Activated CD8-positive, alpha-beta T cell treated with anti-CD3 and anti-CD28 coated beads, Interleukin-2, amount 10 ng/mL, durations not matched to agents 7 days and 5 days (primary cell): ENCODE data around the gene VPS37C. TPM values are rescaled to one million over a fixed set of nuclear protein-coding genes. Genes with fewer than 3 reads are reported as not detected.
A peak's percentile ranks its signal among the peaks of the same experiment; 100 is the strongest.
"Not testable (repeated sequence)": the region's sequence is repeated elsewhere in the genome, so short reads cannot be mapped to it uniquely, and the experiment has no call there.

Source experiments
- ATAC-seq: fragments of 150-1000 bp; cut with Tn5 transposase; one replicate; pipeline ENCODE4 v1.10.0; 2021; ENCODE audit warnings: moderate library complexity
- CTCF ChIA-PET: fragments of 350-600 bp; sonication (Branson Sonifier 250); formaldehyde crosslinking; loops from one replicate; lab custom pipeline; 2021; ENCODE audit warnings: antibody characterized with exemption; lab: Charles Lee
- POLR2A ChIA-PET: fragments of 350-600 bp; sonication (Branson Sonifier 250); formaldehyde crosslinking; loops from one replicate; lab custom pipeline; 2021; ENCODE audit warnings: antibody characterized with exemption; lab: Charles Lee
- DNase-seq: peaks from one replicate; pipeline ENCODE4 v3.0.0-alpha.2; 2020
- H3K27ac Mint-ChIP-seq: one replicate; pipeline ENCODE4 v1.8.0; 2021; ENCODE audit warnings: mild to moderate bottlenecking, mixed read lengths
- H3K27me3 Mint-ChIP-seq: one replicate; pipeline ENCODE4 v1.8.0; 2021; ENCODE audit warnings: low read depth, mixed read lengths
- H3K36me3 Mint-ChIP-seq: one replicate; pipeline ENCODE4 v1.8.0; 2021; ENCODE audit warnings: low read depth, mixed read lengths
- H3K4me1 Mint-ChIP-seq: one replicate; pipeline ENCODE4 v1.8.0; 2021; ENCODE audit warnings: low read depth, mixed read lengths
- H3K4me3 Mint-ChIP-seq: one replicate; pipeline ENCODE4 v1.8.0; 2021; ENCODE audit warnings: mild to moderate bottlenecking, mixed read lengths
- H3K9me3 Mint-ChIP-seq: one replicate; pipeline ENCODE4 v1.8.0; 2022; ENCODE audit warnings: mixed read lengths; ENCODE audit not compliant: insufficient read depth
- total RNA-seq, 2 experiments: library from RNA; stranded (reverse); gene quantifications; one replicate each; pipeline ENCODE4 v1.2.3, GENCODE V29; 2021

The VPS37C gene
- total RNA-seq, 2 experiments from 2014 or later: 3.4 to 3.8 TPM

DNA sequence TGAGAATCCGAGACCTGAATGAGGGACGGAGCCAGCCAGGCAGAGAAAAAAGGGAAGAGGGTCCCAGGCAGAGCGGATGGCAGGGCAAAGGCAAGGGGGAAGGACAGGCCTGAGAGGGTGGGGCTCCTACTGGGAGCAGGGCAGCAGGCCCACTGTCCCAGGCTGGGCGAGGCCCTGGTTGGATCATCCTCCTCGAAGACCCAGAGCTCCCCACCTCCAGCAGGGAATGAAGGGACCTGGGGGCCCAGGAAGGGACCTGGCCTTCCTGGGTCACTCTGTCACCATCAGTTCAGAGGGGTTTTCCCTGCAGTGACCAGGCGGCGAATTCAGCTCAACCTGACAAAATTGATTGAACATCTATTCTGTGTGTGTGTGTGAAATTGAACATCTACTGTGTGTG is 54.9 kb downstream of the VPS37C start:
- Mint-ChIP-seq H3K36me3 (peaks cover 77% of the 10 kb centered on the region), H3K9me3 (no peaks in the 10 kb centered on the region), H3K4me1 (peaks cover 74% of the 10 kb centered on the region), H3K27ac (peak overlapping the region; percentile 76), H3K4me3 (peak overlapping the region; percentile 71), H3K27me3 (no peaks in the 10 kb centered on the region)
- ATAC-seq: no peak
- POLR2A ChIA-PET: no interaction called here
- CTCF ChIA-PET: no interaction called here
- DNase-seq: no peak

DNA sequence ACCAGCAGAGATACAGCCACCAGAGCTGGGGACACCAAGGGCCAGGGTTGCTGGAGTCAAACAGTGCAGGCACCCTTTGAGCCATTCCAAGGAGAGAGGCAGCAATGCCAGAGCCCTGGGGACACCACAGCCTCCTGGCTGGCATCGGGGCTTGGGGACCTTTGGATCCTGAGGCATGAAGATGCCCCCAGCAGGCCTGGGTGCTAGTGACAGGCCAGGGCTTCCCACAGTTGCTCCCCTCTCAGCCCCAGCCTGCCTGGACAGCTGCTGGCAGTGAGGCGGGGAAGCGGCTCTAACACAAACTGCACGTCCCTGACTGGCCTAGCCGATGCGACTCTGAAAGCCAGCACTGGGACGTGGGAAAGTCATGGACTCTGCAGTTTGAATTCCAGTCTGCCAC is 56.3 kb downstream of the VPS37C start:
- CTCF ChIA-PET: interaction anchor here (0.9 to 1.1 kb wide), 2 partner anchors 134 to 189 kb away, joined by 3 read pairs; partner anchors contain the start of gene CD6
- H3K4me1 Mint-ChIP-seq: peaks cover 61% of the 10 kb centered on the region
- DNase-seq: no peak
- no peaks in the 10 kb centered on the region for H3K27me3 Mint-ChIP-seq
- no peaks in the 10 kb centered on the region for H3K9me3 Mint-ChIP-seq
- POLR2A ChIA-PET: interaction anchor here (0.9 kb wide), 1 partner anchor 23 kb away, joined by 3 read pairs; no protein-coding TSS in a partner anchor
- ATAC-seq: no peak
- H3K27ac Mint-ChIP-seq: peak overlapping the region; percentile 48
- peaks cover 63% of the 10 kb centered on the region for H3K36me3 Mint-ChIP-seq
- H3K4me3 Mint-ChIP-seq: no peak overlapping the region

DNA sequence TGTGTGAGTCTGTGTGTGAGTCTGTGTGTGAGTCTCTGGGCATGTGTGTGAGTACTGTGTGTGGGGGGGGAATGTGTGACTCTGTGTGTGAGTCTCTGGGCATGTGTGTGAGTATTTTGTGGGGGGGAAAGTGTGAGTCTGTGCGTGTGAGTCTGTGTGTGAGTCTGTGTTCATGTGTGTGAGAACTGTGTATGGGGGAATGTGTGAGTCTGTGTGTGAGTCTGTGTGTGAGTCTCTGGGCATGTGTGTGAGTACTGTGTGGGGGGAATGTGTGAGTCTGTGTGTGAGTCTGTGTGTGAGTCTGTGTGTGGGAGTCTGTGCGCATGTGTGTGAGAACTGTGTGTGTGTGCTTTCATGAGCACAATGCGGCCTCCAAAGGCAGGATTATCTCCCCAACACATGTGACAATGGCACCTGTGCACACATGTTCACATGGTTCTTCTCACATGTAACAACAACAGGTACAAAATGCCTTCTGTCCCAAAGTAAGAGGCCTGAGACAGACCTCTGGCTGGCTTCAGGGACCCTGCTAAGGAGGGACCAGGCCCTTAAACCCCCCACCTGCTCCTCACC is 57.3 kb downstream of the VPS37C start:
- Mint-ChIP-seq H3K36me3 (peaks cover 53% of the 10 kb centered on the region), H3K9me3 (no peaks in the 10 kb centered on the region), H3K27ac (no peak overlapping the region), H3K4me1 (peaks cover 51% of the 10 kb centered on the region), H3K27me3 (no peaks in the 10 kb centered on the region), H3K4me3 (no peak overlapping the region)
- ChIA-PET CTCF (interaction anchor here (1.0 to 2.0 kb wide), 2 partner anchors 12 to 20 kb away, joined by 3 to 8 read pairs; no protein-coding TSS in a partner anchor), POLR2A (interaction anchor here (0.9 to 2.4 kb wide), 6 partner anchors 8 to 40 kb away, joined by 3 to 29 read pairs (median 4); no protein-coding TSS in a partner anchor)
- no peak for DNase-seq
- no peak for ATAC-seq

DNA sequence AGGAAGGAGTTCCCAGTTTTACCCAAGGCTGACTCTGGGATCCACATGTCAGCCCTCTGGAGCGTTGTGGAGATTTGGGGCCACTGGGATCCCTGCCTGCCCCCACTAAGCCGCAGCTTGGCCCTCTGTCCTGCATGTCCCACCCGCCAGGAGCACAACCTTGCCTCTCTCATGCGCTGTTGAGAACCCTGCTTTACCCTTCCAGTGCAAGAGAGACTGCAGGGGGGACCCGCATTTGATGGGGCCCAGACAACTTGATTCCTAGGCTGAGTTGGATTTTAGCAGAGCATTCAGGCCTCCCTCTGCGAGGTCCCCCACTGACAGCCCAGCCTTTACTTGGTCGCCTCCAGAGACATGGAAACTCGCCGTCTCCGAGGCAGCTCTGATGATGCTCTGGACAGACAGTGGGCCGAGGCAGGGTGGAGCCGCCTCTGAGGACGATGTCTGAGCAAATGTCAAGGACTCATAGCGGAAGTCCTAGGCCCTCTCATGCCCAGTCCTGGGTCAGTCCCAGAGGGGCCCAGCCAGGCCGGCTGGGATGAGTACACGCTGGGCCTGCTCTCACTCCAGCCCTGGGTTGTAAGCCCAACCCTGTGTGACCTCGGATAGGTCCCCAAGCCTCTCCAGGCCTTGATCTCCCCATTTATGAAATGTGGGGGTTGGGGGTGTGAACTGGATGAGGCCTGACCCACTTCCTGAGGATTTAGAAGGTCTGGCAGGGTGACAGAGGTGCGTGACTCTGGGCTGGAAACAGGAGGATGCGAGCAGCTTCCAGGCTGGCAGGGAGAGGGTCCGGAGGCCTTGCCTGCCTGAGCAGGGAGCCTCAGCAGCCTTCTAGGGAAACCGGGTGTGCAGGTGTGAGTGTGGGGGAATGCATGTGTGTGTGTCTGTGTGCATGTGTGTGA is 58.3 kb downstream of the VPS37C start:
- Mint-ChIP-seq H3K4me3 (no peak overlapping the region), H3K27me3 (no peaks in the 10 kb centered on the region), H3K36me3 (peaks cover 44% of the 10 kb centered on the region), H3K4me1 (peaks cover 41% of the 10 kb centered on the region), H3K27ac (no peak overlapping the region), H3K9me3 (no peaks in the 10 kb centered on the region)
- CTCF ChIA-PET: interaction anchor here (0.9 to 2.0 kb wide), 9 partner anchors 9 to 259 kb away, joined by 3 to 8 read pairs (median 3); partner anchors contain the start of genes CYB561A3 and TMEM138
- ATAC-seq: peak; percentile 38
- peak; percentile 50 for DNase-seq
- POLR2A ChIA-PET: interaction anchor here (0.8 to 2.4 kb wide), 14 partner anchors 8 to 190 kb away, joined by 3 to 29 read pairs (median 4); no protein-coding TSS in a partner anchor

DNA sequence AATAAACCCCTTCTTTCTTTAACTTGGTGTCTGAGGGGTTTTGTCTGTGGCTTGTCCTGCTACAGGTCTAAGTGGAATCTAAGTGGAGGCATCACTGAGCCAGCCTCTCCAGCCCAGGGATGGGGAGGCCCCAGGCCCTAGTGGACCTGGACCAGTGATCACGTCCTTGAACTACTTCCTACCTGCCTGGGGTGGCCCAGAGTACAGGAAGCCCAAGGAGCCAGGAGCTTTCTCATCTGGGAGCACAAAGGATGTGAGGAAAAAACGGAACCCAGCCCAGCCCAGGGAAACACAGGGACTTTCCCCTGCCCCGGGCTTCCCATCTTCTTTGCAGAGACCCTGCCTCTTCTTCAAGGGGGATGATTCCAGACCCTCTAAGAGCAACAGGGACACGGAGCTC is 62.4 kb downstream of the VPS37C start:
- H3K27ac Mint-ChIP-seq: no peak overlapping the region
- H3K27me3 Mint-ChIP-seq: no peaks in the 10 kb centered on the region
- ChIA-PET CTCF (no interaction called here), POLR2A (interaction anchor here (0.6 kb wide), 1 partner anchor 18 kb away, joined by 3 read pairs; no protein-coding TSS in a partner anchor)
- H3K9me3 Mint-ChIP-seq: no peaks in the 10 kb centered on the region
- DNase-seq (no peak), ATAC-seq (no peak)
- H3K4me1 Mint-ChIP-seq: peaks cover 25% of the 10 kb centered on the region
- no peak overlapping the region for H3K4me3 Mint-ChIP-seq
- H3K36me3 Mint-ChIP-seq: peaks cover 9% of the 10 kb centered on the region

DNA sequence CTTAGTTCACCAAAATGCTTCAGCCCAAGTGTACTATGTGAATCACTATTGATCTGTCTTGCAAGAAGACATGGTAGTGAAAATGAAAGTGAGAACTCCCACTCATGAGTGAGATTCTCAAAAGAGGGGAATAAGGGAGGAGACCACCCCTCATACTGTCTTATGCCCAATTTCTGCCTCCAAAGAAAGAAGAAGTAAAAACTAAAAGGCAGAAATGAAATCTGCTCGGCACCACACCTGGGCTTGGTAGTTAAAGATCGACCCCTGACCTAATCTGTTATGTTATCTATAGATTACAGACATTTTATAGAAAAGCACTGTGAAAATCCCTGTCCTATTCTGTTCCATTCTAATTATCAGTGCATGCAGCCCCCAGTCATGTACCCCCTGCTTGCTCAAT is 63.0 kb downstream of the VPS37C start:
- H3K4me3 Mint-ChIP-seq, CTCF ChIA-PET, ATAC-seq, H3K27ac Mint-ChIP-seq, H3K9me3 Mint-ChIP-seq, H3K27me3 Mint-ChIP-seq, H3K36me3 Mint-ChIP-seq, DNase-seq: not testable (repeated sequence)
- peaks cover 25% of the 10 kb centered on the region for H3K4me1 Mint-ChIP-seq
- POLR2A ChIA-PET: interaction anchor here (0.6 kb wide), 1 partner anchor 18 kb away, joined by 3 read pairs; no protein-coding TSS in a partner anchor

DNA sequence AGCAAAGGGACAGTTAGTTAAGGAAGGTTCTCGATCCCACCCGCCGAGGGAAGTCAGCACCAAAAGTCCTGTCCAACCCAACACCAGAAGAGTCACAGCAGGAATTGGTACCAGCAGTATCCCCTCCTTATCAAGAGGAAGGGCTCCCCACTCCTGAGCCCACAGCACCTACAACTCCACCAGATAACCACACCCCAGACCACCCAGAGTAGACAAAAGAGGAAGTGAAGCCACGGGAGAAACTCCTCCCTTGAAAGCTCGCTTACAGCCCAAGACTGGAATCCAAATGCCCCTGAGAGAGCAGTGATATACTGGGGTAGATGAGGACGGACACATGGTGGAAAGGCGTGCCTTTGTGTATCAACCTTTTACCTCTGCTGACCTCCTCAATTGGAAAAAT is 66.2 kb downstream of the VPS37C start:
- DNase-seq (no peak), ATAC-seq (no peak)
- Mint-ChIP-seq H3K4me3 (no peak overlapping the region), H3K9me3 (no peaks in the 10 kb centered on the region), H3K4me1 (peaks cover 55% of the 10 kb centered on the region), H3K36me3 (no peaks in the 10 kb centered on the region), H3K27ac (peak overlapping the region; percentile 44), H3K27me3 (no peaks in the 10 kb centered on the region)
- ChIA-PET CTCF (interaction anchor here (0.7 to 1.0 kb wide), 2 partner anchors 11 to 17 kb away, joined by 3 read pairs; no protein-coding TSS in a partner anchor), POLR2A (no interaction called here)

DNA sequence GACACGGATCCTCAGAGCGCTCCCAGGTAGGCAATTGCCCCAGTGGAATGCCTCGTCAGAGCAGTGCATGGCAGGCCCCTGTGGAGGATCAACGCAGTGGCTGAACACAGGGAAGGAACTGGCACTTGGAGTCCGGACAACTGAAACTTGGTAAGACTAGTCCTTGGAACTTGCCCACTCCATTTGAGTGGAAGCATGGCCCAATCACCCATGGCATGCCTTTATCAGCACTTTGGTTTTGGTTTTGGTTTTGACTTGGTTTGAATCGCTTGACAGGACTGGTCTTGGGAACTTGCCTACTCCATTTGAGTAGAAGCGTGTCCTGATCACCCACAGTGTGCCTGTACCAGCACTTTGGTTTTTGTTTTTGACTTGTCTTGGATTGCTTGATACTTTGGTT is 67.1 kb downstream of the VPS37C start:
- peaks cover 55% of the 10 kb centered on the region for H3K4me1 Mint-ChIP-seq
- CTCF ChIA-PET: interaction anchor here (0.7 kb wide), 1 partner anchor 17 kb away, joined by 3 read pairs; no protein-coding TSS in a partner anchor
- not testable (repeated sequence) for H3K27me3 Mint-ChIP-seq

DNA sequence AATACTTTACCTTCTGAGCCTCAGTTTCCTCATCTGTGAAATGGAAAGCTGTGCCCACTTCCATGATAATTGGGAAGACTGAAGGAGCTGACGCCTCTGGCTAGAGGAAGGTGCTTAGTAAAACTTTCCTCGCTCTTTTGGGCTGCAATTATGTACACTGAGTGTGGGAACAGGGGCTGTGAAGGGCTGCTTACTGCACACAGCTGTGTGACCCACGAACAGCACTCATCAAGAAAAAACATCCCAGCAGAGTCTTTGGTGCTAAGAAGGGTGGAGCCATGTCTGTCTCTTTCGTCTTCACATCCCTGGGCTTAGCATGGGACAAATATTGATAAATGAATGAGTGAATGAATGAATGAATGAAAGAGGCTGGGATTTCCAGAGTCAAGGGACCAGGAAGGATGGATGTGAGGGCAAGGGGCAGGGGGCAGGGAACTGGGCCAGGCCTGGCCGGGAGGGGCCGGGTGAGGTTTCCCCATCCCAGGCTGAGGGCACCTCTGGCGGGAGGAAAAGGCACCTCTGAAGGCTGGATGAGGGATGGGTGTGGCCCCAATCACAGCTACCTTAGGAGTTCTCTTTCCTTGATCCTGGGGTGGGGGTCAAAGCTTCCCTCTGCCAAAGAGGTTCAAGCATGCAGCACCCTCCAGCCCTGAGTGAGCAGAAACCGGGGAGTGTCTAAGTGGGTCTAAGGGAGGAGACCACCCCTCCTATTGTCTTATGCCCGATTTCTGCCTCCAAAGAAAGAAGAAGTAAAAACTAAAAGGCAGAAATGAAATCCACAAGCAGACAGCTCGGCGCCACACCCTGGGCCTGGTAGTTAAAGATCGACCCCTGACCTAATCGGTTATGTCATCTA is 68.1 kb downstream of the VPS37C start:
- Mint-ChIP-seq H3K4me1 (peaks cover 55% of the 10 kb centered on the region), H3K9me3 (no peaks in the 10 kb centered on the region), H3K36me3 (no peaks in the 10 kb centered on the region), H3K27ac (peak overlapping the region; percentile 90), H3K4me3 (peak overlapping the region; percentile 65), H3K27me3 (no peaks in the 10 kb centered on the region)
- ChIA-PET CTCF (interaction anchor here (0.9 to 3.8 kb wide), 3 partner anchors 9 to 18 kb away, joined by 3 to 26 read pairs (median 14); no protein-coding TSS in a partner anchor), POLR2A (interaction anchor here (1.6 to 4.5 kb wide), 5 partner anchors 9 to 67 kb away, joined by 3 to 29 read pairs (median 10); partner anchors contain the start of gene CD5)
- ATAC-seq: peak; percentile 22
- no peak for DNase-seq

More for the DNA sequence above, 67.1 kb downstream of the VPS37C start:
- H3K9me3 Mint-ChIP-seq, POLR2A ChIA-PET, DNase-seq, ATAC-seq, H3K36me3 Mint-ChIP-seq: not testable (repeated sequence)
- H3K4me3 Mint-ChIP-seq: peak overlapping the region; percentile 2
- peak overlapping the region; percentile 36 for H3K27ac Mint-ChIP-seq

DNA sequence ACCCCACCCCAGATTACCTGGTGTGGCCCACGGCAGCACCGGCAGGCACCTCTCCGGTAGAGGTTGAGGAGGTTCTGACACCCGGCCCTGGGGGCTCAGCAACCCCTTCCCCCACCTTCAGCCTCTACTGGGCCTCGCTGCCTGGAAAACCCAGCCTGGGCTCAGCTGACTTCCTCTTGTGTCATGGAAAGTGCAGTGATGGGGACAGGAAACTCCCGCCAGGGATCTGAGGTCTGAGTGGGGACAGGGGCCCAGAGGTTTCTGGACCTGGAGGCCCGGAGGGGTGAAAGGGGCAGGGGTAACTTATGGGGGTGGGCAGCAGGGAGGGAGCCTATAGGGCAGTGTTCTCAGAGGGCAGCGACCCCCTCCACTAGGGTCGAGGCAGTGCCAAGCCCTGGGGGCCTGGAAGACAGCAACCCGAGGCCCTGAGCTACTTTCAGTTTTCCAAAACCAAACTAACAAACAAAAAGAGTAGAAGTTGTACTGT is 68.9 kb downstream of the VPS37C start:
- POLR2A ChIA-PET: interaction anchor here (0.9 to 4.5 kb wide), 9 partner anchors 10 to 321 kb away, joined by 3 to 29 read pairs (median 9); partner anchors contain the start of gene CD5
- peak overlapping the region; percentile 65 for H3K4me3 Mint-ChIP-seq
- CTCF ChIA-PET: interaction anchor here (0.9 to 3.8 kb wide), 7 partner anchors 9 to 120 kb away, joined by 3 to 26 read pairs (median 3); partner anchors contain the start of gene CD6
- no peaks in the 10 kb centered on the region for H3K9me3 Mint-ChIP-seq
- H3K27me3 Mint-ChIP-seq: no peaks in the 10 kb centered on the region
- peak overlapping the region; percentile 90 for H3K27ac Mint-ChIP-seq
- DNase-seq: peak; percentile 72
- ATAC-seq: peak; percentile 77
- H3K36me3 Mint-ChIP-seq: no peaks in the 10 kb centered on the region
- H3K4me1 Mint-ChIP-seq: peaks cover 55% of the 10 kb centered on the region
